Prostate gland (tissue), 2 donors: ENCODE results near the gene ADGRL4. TPM values are rescaled to one million over a fixed set of nuclear protein-coding genes. Genes with fewer than 3 reads are reported as not detected.

Experiments used
- DNase-seq: peaks from one replicate; pipeline ENCODE4 v3.0.0-alpha.2; 2019; ENCODE audit warnings: low spot score
- H3K27ac ChIP-seq, 2 donors: fragments of 200-600 bp; sonication (generic); 2 replicates each; pipeline ENCODE4 v1.5.1; 2017 to 2019
- H3K27me3 ChIP-seq: fragments of 200-600 bp; sonication (generic); replicated peaks from 2 replicates; pipeline ENCODE4 v1.5.1; 2019; ENCODE audit not compliant: insufficient read depth
- H3K36me3 ChIP-seq, 2 donors: fragments of 200-600 bp; sonication (generic); 1 replicate in 1 of 2; 2 replicates in 1 of 2; pipeline versions ENCODE4 v1.5.1 to v1.8.1; 2017 to 2019
- H3K4me1 ChIP-seq: fragments of 200-600 bp; sonication (generic); replicated peaks from 2 replicates; pipeline ENCODE4 v1.5.1; 2019
- H3K4me3 ChIP-seq, 2 donors: fragments of 200-600 bp; sonication (generic); 2 replicates each; pipeline ENCODE4 v1.5.1; 2017 to 2019
- H3K9me3 ChIP-seq: fragments of 200-600 bp; sonication (generic); 2 replicates; pipeline ENCODE4 v1.5.1; 2017
- CTCF ChIP-seq, 4 experiments: fragments of 200-600 bp in 2 of 4; fragments of 450-650 bp in 2 of 4; sonication (generic) in 2 of 4; IDR thresholded peaks; 1 replicate in 3 of 4; 2 replicates in 1 of 4; pipeline ENCODE4 v1.5.1; 2016 to 2019; ENCODE audit warnings: antibody characterized with exemption in 4 of 4, mild to moderate bottlenecking in 2 of 4, moderate library complexity in 2 of 4
- POLR2A ChIP-seq: fragments of 450-650 bp; IDR thresholded peaks from one replicate; pipeline ENCODE4 v1.6.1; 2016; ENCODE audit warnings: antibody characterized with exemption, mild to moderate bottlenecking
- POLR2AphosphoS5 ChIP-seq: sonication (generic); formaldehyde crosslinking; IDR thresholded peaks from one replicate; pipeline ENCODE4 v1.6.1; 2017; ENCODE audit warnings: antibody characterized with exemption
- WGBS: methylation state at CpG from one replicate; pipeline ENCODE4 v1.1.5; 2018; 5-methylcytosine and 5-hydroxymethylcytosine counted together
- intact Hi-C: fragments of 100-400 bp; cut with DNase I; formaldehyde crosslinking; loops from one replicate; pipeline ENCODE4 v1.14.2; 2022
- total RNA-seq, 2 donors: library from RNA; depleted of rRNA; stranded (reverse); fragments of >200 nt; gene quantifications; one replicate each; pipeline ENCODE4 v1.1.0, GENCODE V29; 2016

Gene ADGRL4
- total RNA-seq, 2 donors from 2014 or later: 5.8 to 15.2 TPM

DNA sequence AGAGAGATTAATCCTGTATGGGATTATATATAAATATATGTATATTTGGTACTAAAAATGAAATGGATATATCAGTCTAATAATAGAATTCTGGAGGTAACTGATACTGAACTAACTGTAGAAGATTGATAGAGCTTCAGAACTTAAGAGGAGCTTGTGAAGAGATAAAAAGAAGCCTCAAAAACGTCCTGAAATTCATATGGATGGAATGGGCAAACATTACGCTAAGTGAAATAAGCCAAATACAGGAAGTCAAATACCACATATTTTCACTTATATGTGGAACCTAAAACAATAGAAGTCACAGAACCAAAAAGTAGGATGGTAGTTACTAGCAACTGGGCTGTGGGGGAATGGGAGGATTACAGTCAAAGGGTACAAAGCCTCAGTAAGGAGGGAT is 36.0 kb upstream of the ADGRL4 start:
- intact Hi-C loops: no loop called here
- Histone ChIP-seq H3K27me3 (no peaks in the 10 kb centered on the region), H3K4me3 (no peak overlapping the region), H3K4me1 (no peaks in the 10 kb centered on the region), H3K36me3 (no peaks in the 10 kb centered on the region), H3K9me3 (no peaks in the 10 kb centered on the region), H3K27ac (no peak overlapping the region)
- no peak for DNase-seq
- WGBS: 33% methylated on average over 2 of the region's 2 CpGs
- TF ChIP-seq CTCF (IDR thresholded peaks at IDR 0.05) (no peak), POLR2AphosphoS5 (no peak), POLR2A (no peak)

DNA sequence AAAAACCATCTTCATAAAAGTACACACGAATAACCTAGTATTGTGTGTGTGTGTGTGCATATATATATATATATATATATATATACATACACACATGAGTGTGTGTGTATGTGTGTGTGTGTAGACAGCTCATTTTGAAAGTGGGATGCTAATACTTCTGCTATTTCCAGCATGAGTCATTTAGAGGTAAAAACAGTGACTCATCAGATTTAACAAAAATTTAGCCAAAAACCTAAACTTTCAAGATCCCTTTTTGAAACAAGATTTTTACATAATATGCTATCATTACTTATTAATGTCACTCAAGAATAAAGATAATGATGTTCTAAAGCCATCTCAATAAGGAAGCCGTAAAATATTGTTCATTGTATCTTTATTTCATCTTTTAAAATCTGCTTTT is 35.6 kb upstream of the ADGRL4 start:
- 59% methylated on average over 2 of the region's 2 CpGs for WGBS
- H3K4me1 ChIP-seq: no peaks in the 10 kb centered on the region
- H3K4me3 ChIP-seq: no peak overlapping the region
- no peaks in the 10 kb centered on the region for H3K9me3 ChIP-seq
- TF ChIP-seq CTCF (IDR thresholded peaks at IDR 0.05) (no peak), POLR2A (no peak), POLR2AphosphoS5 (no peak)
- no peak overlapping the region for H3K27ac ChIP-seq
- DNase-seq: no peak
- no peaks in the 10 kb centered on the region for H3K36me3 ChIP-seq
- intact Hi-C loops: no loop called here
- no peaks in the 10 kb centered on the region for H3K27me3 ChIP-seq

DNA sequence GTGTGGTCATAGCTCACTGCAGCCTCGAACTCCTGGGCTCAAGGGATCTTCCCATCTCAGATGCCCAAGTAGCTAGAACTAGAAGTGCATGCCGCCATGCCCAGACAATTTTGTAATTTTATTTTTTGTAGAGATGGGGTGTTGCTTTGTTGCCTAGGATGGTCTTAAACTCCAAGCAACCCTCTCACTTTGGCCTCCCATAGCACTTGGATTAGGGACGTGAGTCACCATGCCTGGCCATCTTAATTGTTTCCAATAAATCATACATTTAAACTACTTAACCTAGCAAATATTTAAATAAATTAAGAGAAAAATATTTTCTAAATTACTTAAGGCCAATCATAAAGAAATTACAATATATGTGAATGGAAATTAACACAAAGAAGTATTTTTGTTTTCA is 35.1 kb upstream of the ADGRL4 start:
- Histone ChIP-seq H3K36me3 (no peaks in the 10 kb centered on the region), H3K4me1 (no peaks in the 10 kb centered on the region), H3K27ac (no peak overlapping the region), H3K9me3 (no peaks in the 10 kb centered on the region), H3K4me3 (no peak overlapping the region), H3K27me3 (no peaks in the 10 kb centered on the region)
- intact Hi-C loops: no loop called here
- DNase-seq: no peak
- TF ChIP-seq CTCF (IDR thresholded peaks at IDR 0.05) (no peak), POLR2A (no peak), POLR2AphosphoS5 (no peak)
- 80% methylated on average over 3 of the region's 3 CpGs for WGBS

DNA sequence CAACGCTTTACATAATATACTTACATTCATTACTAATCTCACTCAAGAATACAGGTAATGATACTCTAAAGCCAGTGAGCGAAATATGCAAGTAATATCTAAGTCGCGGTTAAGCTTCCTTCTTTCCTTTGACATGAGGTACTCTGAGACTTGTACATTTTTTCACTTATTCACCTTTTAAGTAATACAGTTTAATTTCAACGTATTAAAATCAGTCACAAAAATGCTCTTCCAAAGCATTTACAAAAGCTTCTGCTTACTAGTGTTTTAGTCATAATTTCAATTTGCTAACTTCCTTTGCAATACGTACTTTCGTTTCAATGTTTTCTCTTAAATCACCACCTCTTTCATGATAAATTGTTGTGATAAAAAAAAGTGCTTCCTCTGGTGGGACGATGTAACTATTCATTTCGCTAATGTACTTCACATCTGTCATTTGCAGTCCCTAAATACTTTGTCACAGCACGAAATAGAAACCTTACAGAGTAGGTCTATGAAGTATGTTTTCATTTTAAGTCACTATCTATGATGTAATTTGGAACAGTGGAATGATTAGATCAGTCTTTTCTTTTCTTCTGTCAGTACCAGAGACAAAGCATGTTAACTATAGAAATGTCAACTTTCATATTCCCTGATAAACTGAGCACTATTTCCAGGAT is 34.0 kb upstream of the ADGRL4 start:
- intact Hi-C loops: no loop called here
- Histone ChIP-seq H3K4me3 (no peak overlapping the region), H3K4me1 (no peaks in the 10 kb centered on the region), H3K27me3 (no peaks in the 10 kb centered on the region), H3K27ac (no peak overlapping the region), H3K9me3 (no peaks in the 10 kb centered on the region), H3K36me3 (no peaks in the 10 kb centered on the region)
- WGBS: 62% methylated on average over 10 of the region's 10 CpGs
- DNase-seq: no peak
- no peak for TF ChIP-seq POLR2AphosphoS5
- TF ChIP-seq CTCF (IDR thresholded peaks at IDR 0.05): no peak
- TF ChIP-seq POLR2A: no peak

GRCh38 chr1:79037085-79037484 is 30.6 kb upstream of the ADGRL4 start:
- no peak for TF ChIP-seq POLR2A
- no peak for TF ChIP-seq POLR2AphosphoS5
- TF ChIP-seq CTCF (IDR thresholded peaks at IDR 0.05): no peak
- DNase-seq: no peak
- Histone ChIP-seq H3K27me3 (no peaks in the 10 kb centered on the region), H3K36me3 (no peaks in the 10 kb centered on the region), H3K4me1 (no peaks in the 10 kb centered on the region), H3K4me3 (no peak overlapping the region), H3K27ac (no peak overlapping the region), H3K9me3 (no peaks in the 10 kb centered on the region)
- 80% methylated on average over 2 of the region's 2 CpGs for WGBS
- intact Hi-C loops: no loop called here
